Measurements from ENCODE around the gene ACP2. TPM values are rescaled to one million over a fixed set of nuclear protein-coding genes. Genes with fewer than 3 reads are reported as not detected.

The ACP2 gene
- total RNA-seq, 1 donor from 2014 or later = 17.3 TPM

DNA sequence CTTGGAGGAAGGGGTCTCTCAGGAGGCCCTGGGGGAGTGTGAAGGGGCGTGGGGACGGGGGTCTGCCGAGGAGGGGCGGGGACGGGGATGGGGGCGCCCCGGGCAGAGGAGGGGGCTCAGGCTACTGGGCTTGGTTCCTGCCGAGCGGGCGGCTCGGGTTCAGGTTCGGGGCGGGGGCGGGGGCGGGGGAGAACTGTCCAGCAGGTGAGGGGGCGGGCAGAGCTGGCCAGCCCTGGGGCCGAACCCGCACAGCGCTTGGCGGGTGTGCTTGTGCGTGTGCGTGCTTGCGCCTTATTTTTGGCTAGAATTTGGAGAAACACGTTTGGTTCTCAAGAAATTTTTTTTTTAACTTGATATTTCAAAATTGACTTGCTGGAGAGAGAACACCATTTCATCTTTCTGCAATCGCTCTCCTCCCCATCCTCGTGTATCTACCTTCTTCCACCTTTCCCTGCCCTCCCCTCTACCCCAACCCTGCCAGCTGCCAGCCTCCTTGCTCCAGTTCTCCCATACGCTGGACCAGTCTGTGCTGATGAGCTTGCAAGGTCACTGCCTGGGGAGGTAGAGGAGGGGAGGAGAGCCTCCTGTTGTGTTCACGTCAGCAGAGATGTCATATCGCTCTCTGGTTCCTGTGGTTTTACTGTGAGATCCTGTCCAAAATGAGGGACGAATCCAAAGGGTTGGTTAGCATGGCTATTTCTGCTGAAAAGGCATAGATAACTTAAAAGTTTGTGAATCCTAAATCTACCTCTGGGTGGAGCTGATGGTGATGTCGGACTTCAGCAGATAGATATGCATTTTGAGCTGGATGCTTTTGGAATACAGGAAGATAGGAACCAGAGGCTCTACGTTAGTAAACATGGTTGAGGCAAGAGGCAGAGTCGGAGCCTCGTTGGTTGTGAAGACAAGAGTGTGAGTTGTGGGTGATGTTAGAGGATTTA, 22.0 kb upstream of the ACP2 start:
- DNase-seq (ENCODE audit: low spot score) = peak; percentile 77
- intact Hi-C loops (cut with DNase I) = loop anchor here (5.0 kb wide), 2 partner anchors 37 to 82 kb away; partner anchors contain the start of gene MYBPC3

DNA sequence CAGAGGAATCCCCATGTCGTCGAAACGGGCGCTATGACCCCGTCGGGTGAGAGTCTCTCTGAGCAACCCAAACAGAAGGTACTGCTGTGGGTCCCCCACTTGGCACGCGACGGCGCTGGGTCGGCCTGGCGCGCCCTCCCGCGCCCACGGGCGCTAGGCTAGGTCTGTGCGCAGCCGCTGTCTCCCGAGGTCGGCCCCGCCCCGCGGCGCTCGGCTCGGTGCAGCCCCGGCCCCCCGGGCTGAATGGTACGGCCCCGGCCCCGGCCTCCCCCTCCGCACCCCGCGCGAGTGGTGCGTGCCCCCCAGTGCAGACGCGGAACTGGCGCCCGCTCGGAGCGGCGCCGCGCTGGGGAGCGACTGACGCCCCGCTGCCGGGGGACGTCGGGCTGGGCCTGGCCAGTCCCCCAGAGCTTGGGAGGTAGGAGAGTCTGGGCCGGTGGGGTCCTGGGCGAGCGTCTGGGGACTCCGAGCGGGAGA, 21.3 kb upstream of the ACP2 start, which contains the start of gene MADD:
TSS of gene MADD (plus strand) at position 305 of the 477 bp plus-strand sequence.
- DNase-seq (ENCODE audit: low spot score) = peak; percentile 92
- intact Hi-C loops (cut with DNase I) = loop anchor here (2.0 to 5.0 kb wide), 3 partner anchors 37 to 139 kb away; partner anchors contain the start of genes MYBPC3 and SLC39A13

DNA sequence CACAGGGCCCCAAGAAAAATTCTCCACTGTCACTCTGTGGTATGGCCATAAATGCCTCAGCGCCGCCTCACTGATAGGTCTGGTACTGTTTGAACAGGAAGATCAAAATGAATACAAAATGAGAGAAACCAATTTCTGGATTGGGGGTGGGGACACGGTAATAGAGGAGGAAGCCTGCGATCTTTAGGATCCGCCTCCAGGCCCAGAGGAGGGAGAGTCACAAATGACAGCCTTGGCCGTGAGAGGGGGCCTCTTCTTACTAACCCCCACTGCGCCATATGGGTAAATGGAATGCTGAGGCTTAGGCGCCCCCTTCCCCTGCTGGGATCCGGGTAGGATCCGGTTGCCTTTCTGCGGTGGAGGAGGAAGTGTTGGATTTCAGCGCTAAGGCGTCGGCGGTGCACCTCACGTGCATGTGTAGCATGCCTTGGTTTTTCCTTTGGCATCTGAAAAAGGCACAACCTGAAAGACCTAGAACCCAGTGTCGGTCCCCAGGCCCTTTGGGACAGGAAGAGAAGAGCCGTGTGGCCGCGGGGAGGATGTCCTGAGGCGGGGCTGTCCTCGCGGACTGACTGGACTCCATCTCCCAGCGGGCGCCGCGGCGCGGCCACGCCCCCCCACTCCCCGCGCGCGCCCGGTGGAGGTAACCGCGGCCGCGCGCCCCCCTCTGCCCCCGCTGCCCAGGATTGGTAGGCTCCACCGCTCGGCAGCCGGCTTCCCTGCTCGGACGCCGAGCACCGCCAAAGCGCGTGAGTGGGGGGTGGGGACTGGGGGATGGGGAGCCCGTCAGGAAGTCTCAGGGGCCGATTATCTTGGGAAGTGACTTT, 20.6 kb upstream of the ACP2 start:
- intact Hi-C loops (cut with DNase I) = loop anchor here (2.0 kb wide), 1 partner anchor 140 kb away; the partner anchor contains the start of gene SLC39A13
- DNase-seq (ENCODE audit: low spot score) = peak; percentile 92

DNA sequence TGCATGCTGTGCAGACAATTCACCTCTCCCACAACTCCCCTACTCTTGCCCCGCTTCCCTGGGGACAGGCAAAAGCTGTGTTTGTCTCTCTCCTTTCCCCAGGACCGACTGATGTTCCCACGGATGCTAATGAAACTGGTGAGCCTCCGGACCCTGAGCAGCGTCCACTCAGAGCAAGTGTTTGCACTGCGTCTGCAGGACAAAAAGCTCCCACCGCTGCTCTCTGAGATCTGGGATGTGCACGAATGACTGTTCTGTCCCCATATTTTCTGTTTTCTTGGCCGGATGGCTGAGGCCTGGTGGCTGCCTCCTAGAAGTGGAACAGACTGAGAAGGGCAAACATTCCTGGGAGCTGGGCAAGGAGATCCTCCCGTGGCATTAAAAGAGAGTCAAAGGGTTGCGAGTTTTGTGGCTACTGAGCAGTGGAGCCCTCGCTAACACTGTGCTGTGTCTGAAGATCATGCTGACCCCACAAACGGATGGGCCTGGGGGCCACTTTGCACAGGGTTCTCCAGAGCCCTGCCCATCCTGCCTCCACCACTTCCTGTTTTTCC, 19.9 kb upstream of the ACP2 start:
- DNase-seq (ENCODE audit: low spot score) = no peak
- intact Hi-C loops (cut with DNase I) = loop anchor here (2.0 kb wide), 1 partner anchor 140 kb away; the partner anchor contains the start of gene SLC39A13

DNA sequence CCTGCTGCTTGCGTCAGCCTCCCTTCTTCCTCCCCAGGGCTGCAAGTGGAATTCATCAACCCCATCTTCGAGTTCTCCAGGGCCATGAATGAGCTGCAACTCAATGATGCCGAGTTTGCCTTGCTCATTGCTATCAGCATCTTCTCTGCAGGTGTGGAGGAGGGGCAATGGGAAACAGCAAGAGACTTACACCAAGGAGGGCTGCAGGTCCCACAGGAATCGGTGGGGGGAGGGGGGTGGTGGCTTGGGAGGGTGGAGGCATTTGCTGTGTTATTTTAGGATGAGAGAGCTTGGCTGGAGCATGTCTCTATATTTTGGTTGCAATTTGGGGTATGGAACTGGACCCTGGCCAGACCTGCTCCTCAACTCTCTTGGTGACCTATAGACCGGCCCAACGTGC, 19.3 kb upstream of the ACP2 start:
- DNase-seq (ENCODE audit: low spot score) = no peak
- intact Hi-C loops (cut with DNase I) = loop anchor here (2.0 kb wide), 1 partner anchor 141 kb away; the partner anchor contains the start of gene SLC39A13

DNA sequence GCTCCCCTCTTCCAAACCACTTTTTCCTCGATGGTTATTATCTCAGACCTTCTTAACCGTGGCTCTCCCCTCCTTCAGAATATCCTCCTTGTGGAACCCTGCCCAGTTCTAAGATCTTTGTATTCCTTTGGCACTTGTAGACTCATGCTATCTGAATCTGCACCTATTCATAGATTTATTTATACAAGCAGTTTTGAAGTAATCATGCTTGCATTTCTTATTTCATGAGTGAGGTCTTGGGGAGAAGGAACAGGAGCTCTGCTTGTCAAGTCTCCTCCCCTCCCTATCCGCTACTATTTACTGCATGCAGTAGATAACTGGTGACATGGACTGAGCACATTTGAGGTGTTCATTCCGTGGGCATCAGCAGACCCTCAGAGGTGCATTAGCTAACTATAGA, 15.9 kb upstream of the ACP2 start:
- intact Hi-C loops (cut with DNase I) = no loop called here
- no peak for DNase-seq (ENCODE audit: low spot score)

DNA sequence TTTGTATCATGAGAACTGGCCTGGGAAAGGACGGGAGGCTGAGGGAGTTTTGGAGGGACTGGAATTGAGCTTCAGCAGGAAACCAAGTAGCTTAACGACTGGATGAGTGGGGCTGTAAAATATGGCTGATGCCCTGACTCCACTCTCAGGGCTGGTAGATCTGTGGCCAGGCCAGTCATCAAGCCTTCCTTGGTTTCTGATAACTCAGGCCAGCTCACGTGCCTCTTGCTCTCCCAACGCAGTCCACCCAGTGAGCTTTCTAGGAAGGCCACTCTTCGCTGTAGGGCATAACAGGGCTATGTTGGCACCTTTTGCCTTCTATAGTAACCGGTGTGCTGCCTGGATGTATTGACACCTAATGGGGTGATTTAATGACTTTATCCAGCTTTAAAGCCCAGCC, 15.5 kb upstream of the ACP2 start:
- DNase-seq (ENCODE audit: low spot score) = no peak
- intact Hi-C loops (cut with DNase I) = no loop called here

DNA sequence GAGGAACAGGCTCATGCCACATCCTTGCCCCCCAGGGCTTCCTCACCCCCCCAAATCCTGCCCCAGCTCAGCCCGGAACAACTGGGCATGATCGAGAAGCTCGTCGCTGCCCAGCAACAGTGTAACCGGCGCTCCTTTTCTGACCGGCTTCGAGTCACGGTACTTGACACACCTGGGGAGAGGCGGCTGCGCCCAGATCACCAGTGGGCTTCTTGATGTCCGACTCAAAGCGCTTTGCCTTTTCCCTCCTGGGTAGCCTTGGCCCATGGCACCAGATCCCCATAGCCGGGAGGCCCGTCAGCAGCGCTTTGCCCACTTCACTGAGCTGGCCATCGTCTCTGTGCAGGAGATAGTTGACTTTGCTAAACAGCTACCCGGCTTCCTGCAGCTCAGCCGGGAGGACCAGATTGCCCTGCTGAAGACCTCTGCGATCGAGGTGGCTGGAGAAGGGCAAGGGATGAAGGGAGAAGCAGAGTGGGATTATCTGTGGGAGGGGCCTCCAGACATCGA, 12.7 kb upstream of the ACP2 start:
- intact Hi-C loops (cut with DNase I) = no loop called here
- DNase-seq (ENCODE audit: low spot score) = no peak

DNA sequence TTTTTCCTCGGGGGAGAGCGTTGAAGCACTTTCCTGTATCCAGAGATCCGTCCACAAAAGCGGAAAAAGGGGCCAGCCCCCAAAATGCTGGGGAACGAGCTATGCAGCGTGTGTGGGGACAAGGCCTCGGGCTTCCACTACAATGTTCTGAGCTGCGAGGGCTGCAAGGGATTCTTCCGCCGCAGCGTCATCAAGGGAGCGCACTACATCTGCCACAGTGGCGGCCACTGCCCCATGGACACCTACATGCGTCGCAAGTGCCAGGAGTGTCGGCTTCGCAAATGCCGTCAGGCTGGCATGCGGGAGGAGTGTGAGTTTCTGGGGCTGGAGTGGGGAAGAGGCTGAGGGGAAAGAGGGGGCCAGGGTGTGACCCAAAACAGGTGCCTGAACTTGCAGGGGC, 11.8 kb upstream of the ACP2 start:
- no peak for DNase-seq (ENCODE audit: low spot score)
- intact Hi-C loops (cut with DNase I) = no loop called here

DNA sequence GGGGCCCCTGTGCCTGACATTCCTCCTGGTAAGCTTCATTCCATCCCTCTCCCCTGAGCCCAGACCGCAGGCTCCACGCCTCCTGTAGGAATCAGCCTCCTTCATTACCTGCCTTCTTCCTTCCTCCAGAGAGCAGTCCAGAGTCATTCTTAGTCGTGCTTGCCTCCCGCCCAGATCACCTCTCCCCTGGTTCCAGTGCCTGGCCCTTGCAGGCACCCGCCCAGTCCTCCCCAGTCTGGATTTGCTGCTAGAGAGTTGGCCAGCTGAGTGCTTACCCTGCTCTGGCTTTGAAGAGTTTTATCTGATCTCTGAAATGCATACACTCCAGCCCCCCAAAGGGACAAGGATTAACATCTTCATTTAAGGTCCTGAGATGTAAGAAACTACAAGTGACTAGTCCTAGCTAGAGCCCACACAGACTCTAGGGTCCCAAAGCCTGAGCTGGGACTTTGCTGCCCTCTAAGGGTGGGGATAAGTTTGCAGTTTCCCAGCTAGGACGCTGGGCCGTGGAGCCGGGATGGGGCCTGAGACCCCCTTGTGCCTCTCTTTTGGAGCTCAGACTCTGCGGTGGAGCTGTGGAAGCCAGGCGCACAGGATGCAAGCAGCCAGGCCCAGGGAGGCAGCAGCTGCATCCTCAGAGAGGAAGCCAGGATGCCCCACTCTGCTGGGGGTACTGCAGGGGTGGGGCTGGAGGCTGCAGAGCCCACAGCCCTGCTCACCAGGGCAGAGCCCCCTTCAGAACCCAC, 10.8 kb upstream of the ACP2 start:
- intact Hi-C loops (cut with DNase I) = loop anchor here (2.0 kb wide), 1 partner anchor 95 kb away; no protein-coding TSS in a partner anchor
- no peak for DNase-seq (ENCODE audit: low spot score)

DNA sequence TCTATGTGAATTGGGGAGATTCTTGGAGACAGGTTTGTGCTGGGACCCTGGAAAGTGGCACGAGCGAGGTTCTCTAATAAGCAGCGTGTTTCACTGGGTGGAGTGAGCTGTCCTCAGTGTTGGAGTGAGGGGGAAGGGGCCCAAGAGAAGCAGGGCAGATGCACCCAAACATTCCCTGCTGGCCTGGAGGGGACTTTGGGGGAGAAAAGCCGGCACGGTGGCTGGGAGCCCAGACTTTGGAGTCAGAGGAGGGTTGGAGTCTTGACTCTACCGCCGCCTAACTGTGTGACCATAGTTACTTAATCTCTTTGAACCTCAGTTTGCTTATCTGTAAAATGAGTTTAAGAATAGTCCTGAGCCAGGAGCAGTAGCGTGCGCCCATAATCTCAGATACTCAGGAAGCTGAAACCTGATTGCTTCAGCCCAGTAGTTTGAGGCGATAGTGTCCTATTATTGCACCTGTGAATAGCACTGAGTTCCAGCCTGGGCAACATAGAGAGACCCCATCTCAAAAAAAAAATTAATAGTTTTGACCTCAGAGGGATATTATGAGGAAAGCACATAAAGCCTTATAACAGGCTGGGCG, 9.8 kb upstream of the ACP2 start:
- intact Hi-C loops (cut with DNase I) = loop anchor here (1.0 to 2.0 kb wide), 2 partner anchors 81 to 96 kb away; no protein-coding TSS in a partner anchor
- DNase-seq (ENCODE audit: low spot score) = no peak

DNA sequence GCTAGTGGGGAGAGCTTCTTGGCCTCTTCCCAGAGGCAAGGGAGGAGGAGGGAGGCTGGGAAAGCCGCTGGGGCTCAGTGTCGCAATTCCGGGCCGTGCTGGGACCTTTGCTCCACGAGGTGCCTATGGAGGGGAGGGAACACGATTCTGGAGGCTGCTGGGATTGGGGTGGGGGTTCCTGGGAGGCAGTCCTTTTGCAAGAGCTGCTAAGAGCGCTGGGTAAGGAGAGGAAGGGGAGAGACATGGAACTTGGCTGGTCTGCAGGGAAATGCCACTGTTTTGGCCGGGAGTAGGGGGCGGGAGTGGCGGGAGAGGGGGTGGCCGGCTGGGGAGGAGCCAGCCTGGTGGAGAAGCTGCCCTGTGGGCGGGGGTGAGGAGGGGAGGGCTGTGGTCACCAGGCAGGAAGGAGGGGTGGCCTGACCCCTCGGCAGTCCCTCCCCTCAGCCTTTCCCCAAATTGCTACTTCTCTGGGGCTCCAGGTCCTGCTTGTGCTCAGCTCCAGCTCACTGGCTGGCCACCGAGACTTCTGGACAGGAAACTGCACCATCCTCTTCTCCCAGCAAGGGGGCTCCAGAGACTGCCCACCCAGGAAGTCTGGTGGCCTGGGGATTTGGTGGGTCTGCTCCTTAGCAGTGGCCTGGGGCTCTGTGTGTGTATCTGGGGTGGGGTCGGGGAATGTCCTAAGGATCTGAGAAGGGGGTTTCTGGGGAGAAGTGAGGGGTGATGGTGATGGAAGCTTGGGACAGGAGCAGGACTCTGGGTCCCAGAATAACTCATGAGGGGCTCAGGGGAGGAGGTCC, 9.1 kb upstream of the ACP2 start, which contains the start of gene NR1H3:
TSS of gene NR1H3 (plus strand) at position 480 of the 800 bp plus-strand sequence. CDS start 1,221 bp downstream, outside the sequence.
- intact Hi-C loops (cut with DNase I) = loop anchor here (1.0 to 2.0 kb wide), 3 partner anchors 71 to 97 kb away; partner anchors contain the start of gene PACSIN3

DNA sequence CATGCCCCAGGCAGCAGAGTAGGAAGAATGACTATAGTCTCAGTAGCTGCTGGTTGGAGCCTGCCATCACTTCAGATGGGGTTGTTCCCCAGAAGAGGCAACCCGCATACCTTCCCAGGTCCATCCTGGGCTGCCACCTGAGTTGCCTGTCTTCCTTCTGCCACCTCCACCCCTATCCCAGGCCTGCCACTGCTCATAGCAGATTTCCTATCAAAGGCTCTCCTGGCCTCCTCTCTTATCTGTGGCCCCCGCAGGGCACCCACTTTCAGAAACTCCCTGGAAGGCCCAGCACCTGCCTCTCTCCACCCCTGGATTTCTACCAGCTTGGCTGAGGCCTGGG, 8.5 kb upstream of the ACP2 start:
- intact Hi-C loops (cut with DNase I) = loop anchor here (2.0 kb wide), 1 partner anchor 70 kb away; the partner anchor contains the start of gene PACSIN3
- no peak for DNase-seq (ENCODE audit: low spot score)

More for the DNA sequence above, 9.1 kb upstream of the ACP2 start, which contains the start of gene NR1H3:
- no peak for DNase-seq (ENCODE audit: low spot score)

DNA sequence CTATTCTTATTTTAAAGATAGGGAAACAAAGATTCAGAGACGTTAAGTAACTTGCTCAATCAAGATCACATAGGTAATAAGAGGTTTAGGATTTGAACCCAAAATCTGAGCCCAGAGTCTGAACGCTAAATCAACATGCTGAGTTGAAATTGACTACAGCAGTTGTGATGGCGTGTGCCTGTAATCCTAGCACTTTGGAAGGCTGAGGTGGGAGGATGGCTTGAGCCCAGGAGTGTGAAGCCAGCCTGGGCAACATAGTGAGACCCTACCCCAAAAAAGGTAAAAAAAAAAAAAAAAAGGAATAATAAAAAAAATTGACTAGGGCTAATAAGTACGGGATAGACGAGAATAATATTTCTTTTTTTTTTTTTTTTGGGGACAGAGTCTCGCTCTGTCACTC, 7.8 kb upstream of the ACP2 start:
- intact Hi-C loops (cut with DNase I) = loop anchor here (2.0 kb wide), 1 partner anchor 70 kb away; the partner anchor contains the start of gene PACSIN3

DNA sequence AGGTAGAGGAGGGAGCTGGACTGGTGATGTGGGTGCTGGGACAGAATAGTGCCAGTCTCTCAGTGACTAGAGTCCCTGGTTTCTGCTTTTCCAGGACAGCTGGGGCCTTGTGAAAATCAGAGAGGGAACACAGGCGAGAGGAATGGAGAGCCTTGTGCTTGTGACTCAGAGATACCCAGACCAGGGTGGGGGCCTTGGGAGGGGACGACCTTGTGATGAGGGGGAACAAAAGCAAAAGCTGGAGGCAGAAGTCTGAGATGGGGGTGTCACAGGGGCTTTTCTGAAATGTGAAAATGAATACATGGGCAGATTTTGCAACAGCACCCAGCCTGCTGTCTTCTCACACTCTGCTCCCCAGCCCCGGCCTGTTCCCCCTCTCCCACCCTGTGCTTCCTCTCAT, 5.8 kb upstream of the ACP2 start:
- intact Hi-C loops (cut with DNase I) = no loop called here
- DNase-seq (ENCODE audit: low spot score) = no peak

More for the DNA sequence above, 7.8 kb upstream of the ACP2 start:
- DNase-seq (ENCODE audit: low spot score) = no peak

DNA sequence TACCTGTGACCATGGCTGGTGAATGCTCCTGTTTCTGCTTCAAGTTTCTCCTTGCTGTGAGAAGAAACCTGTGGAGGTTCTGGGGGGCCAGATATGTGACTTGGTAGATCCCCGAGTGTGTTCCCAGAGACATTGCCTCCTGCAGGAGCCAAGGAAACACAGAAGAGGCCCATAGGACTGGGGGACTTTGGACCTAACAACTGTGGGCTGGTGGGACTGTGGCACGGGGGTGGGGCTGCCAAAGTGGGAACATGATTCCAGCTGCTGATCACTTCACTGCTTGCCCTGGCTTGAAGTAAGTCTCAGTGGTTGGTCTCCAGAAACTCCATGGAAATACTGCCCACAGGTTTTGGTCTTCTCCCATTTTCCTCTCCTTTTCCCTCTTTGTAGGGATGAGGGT, 5.0 kb upstream of the ACP2 start:
- intact Hi-C loops (cut with DNase I) = no loop called here
- no peak for DNase-seq (ENCODE audit: low spot score)

DNA sequence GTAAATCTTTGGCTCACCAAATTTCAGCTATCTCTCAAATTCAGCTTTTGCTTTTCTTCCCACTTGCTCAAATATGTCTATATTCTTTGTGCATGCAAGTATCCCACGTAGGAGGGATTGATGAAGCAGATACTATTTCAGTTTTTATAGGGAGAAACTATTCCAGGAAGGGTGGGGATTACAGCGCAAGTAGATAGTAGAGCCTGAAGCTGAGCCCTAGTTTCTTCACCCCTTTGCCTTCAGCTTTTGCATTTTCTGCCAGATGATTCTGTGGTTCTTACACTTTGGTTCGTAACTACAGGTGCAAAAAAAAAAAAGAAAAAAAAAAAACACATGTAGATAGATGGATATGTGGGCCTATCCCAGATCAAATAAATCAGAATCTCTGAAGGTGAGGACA, 3.1 kb upstream of the ACP2 start:
- intact Hi-C loops (cut with DNase I) = no loop called here
- DNase-seq (ENCODE audit: low spot score) = no peak

All from cardiac septum (tissue), 1 donor.